Hematopoietic multipotent progenitor cell treated with erythropoietin and hydrocortisone succinate and interleukin-3 and kit ligand, for 4 days (in vitro differentiated cells): ENCODE measurements around the gene DDIT4.

Experiments
- DNase-seq: peaks from one replicate; pipeline ENCODE4 v3.0.0-alpha.2; 2015

DDIT4 gene

DNA sequence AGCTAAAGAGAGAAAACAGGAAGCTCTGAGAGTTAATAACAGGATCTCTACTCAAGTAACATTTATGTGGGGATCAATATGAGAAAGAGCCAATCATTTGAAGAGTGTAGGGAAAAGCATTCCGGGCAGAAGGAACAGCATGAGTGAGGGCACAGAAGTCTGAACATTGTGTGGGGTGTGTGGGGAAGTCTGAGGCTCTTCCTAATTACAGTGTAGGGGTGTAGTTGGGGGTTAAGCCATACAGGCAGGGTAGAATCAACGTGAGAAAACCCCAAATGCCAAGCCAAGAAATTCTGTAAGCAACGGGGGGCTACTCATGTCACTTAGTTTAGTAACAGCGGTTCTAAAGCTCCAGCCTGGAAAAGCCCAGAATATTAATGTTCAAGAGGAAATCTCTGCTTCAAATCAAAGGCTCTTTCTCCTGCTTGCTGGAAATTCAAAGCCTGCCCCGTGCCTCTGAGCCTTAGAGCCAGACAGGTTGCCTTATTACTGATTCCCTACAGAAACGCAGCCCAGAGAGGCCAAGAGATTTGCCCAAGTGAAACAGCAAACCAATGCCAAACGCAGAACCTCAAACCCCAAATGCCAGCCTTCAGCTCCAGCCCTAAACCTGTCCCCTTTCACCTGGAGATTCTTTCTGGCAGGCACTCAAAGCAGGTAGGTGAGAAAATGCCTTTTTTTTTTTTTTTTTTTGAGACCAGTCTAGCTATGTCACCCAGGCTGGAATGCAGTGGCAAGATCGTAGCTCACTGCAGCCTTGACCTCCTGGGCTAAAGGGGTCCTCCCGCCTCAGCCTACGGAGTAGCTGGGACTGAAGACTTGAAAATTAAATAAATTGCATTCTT, 44.9 kb downstream of the DDIT4 start:
- DNase-seq, result no peak

GRCh38 chr10:72319416-72320254, 45.9 kb downstream of the DDIT4 start:
- DNase-seq, result peak; percentile 97

DNA sequence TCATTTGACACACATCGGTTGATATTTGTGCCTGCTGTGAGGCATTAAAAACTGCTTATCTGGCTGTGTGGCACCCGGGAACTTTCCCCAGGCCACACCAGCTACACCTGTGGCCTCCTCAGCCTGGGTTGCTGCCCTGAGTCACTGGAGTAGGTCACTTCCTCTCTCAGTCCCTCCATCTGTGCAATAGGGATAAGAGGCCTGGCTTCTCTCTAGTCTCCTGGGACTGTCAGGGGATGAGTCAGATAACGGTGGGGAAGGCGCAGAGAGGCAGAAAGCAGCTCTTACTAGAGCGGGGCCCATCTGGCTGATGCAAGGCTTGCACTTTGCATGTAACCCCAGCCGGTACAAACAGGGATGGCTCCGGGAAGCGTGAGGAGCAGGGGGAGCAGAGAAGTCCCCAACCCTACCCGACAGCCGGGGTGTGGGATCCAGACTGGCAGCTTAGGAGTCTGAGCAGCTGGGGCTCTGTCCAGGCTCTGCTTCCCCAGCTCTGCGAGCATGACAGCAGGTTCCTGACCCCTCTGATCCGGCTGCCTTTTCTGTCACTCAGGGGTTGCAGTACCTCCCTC, 47.0 kb downstream of the DDIT4 start:
- peak; percentile 98 for DNase-seq

- no peak for DNase-seq
These were observed 47.7 kb downstream of the DDIT4 start for GRCh38 chr10:72321248-72322029.

DNA sequence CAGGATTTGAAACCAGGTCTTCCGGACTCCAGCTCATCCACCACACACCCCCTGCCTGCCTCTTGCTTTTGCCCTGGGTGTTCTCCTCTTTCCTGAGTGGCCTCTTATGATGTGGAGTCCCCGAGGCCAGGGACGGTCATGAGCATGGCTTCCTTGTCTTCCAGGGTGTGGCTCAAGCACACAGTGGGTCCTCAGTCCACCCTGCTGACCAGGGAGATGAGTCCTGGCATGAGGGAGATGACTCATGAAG, 48.2 kb downstream of the DDIT4 start:
- DNase-seq, result no peak

DNA sequence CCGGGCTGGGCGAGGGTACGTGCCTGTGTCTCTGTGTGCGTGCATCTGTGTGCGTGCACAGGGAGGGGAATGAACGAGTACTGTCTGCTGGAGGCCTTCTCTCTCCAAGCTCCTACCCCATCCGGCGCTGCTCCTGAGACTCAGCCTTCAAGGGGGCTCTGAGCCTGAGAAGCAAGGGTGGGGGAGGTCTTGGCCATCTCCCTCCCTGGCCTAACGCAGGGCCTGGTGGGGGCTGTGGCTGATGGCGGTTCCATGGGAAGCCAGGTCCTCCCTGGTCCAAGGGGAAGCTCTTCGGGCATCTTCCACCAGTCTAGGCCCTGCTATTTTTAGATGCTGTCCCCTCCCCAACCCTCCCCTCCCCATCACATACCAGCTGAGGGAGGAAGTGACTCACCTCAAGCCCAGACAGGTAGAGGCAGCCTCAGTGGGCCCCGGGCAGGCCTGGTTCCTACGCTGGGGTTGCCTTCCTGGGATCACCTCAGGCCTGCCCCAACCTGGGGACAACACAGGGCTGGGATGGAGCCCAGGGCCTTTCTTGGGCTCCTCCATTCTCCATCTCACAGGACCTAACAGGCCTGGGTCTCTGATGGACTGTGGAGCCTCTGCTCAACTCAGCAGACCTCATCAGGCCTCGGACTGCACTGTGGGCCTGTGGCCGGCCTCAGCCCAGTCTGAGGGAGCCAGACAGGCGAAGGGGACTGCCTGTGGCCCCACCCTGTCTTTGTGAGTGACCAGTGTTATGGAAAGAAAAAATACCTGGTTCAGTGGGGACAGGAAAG, 48.7 kb downstream of the DDIT4 start:
- DNase-seq, result no peak

GRCh38 chr10:72323108-72323749, 49.5 kb downstream of the DDIT4 start:
- DNase-seq, result no peak

GRCh38 chr10:72323771-72324191, 50.1 kb downstream of the DDIT4 start:
- DNase-seq, result peak; percentile 85
